ENCODE data around the gene QRFP. TPM values are rescaled to one million over a fixed set of nuclear protein-coding genes. Genes with fewer than 3 reads are reported as not detected.

Gene QRFP
- polyA plus RNA-seq, 1 donor from 2014 or later, result not detected

- no peak overlapping the region for H3K9ac ChIP-seq (ENCODE audit: low read length)
- H3K79me2 ChIP-seq (replicated peaks; ENCODE audit: insufficient read depth, low read length), result no peaks in the 10 kb centered on the region
Measured at GRCh38 chr9:130943221-130943620, 46.6 kb upstream of the QRFP start.

DNA sequence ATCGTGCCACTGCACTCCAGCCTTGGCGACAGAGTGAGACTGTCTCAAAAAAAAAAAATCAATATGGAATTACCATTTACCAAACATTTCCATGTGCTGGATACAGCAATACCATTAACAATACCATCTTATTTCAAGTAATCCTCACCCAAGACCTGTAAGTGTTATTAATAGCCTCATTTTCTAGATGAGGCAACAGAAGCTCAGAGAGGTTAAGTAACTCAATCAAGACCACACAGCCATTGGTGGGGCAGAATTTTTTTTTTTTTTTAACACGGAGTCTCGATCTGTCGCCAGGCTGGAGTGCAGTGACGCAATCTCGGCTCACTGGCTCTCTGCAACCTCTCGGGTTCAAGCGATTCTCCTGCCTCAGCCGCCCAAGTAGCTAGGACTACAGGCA, 46.1 kb upstream of the QRFP start:
- no peak overlapping the region for H3K9ac ChIP-seq (ENCODE audit: low read length)
- no peak overlapping the region for H3K4me3 ChIP-seq (ENCODE audit: low read length)
- no peak overlapping the region for H2AFZ ChIP-seq (ENCODE audit: low read depth, low read length)
- no peaks in the 10 kb centered on the region for H3F3A ChIP-seq (ENCODE audit: insufficient read depth, low read length, poor library complexity, severe bottlenecking)
- H3K27ac ChIP-seq (ENCODE audit: low read length), result no peak overlapping the region
- no peaks in the 10 kb centered on the region for H4K20me1 ChIP-seq (ENCODE audit: insufficient read depth)
- H3K9me3 ChIP-seq (ENCODE audit: low read length), result no peaks in the 10 kb centered on the region
- H3K27me3 ChIP-seq (ENCODE audit: insufficient read depth, low read depth, low read length), result peaks cover 41% of the 10 kb centered on the region
- no peak overlapping the region for H3K4me2 ChIP-seq (ENCODE audit: low read length)
- H3K79me2 ChIP-seq (replicated peaks; ENCODE audit: insufficient read depth, low read length), result no peaks in the 10 kb centered on the region
- no peaks in the 10 kb centered on the region for H3K9me2 ChIP-seq (ENCODE audit: insufficient read depth, low read length)
- no peaks in the 10 kb centered on the region for H3K36me3 ChIP-seq (ENCODE audit: insufficient read depth, low read length)
- TF ChIP-seq RAD21 (conservative IDR thresholded peaks at IDR 0.05) (no peak), EP300 (conservative IDR thresholded peaks at IDR 0.05; ENCODE audit: poor library complexity, severe bottlenecking) (no peak), EZH2 (IDR thresholded peaks at IDR 0.05; ENCODE audit: borderline replicate concordance, insufficient read depth, low read length, poor library complexity, severe bottlenecking) (no peak), POLR2AphosphoS5 (IDR thresholded peaks at IDR 0.05) (no peak), REST (IDR thresholded peaks at IDR 0.05; ENCODE audit: borderline replicate concordance) (no peak), CTCF (IDR thresholded peaks at IDR 0.05; ENCODE audit: poor library complexity, severe bottlenecking) (no peak)

More at GRCh38 chr9:130943221-130943620, 46.6 kb upstream of the QRFP start:
- Histone ChIP-seq H3F3A (ENCODE audit: insufficient read depth, low read length, poor library complexity, severe bottlenecking) (no peaks in the 10 kb centered on the region), H3K9me2 (ENCODE audit: insufficient read depth, low read length) (no peaks in the 10 kb centered on the region), H3K27me3 (ENCODE audit: insufficient read depth, low read depth, low read length) (peaks cover 36% of the 10 kb centered on the region), H3K27ac (ENCODE audit: low read length) (no peak overlapping the region), H4K20me1 (ENCODE audit: insufficient read depth) (no peaks in the 10 kb centered on the region), H2AFZ (ENCODE audit: low read depth, low read length) (no peak overlapping the region), H3K4me2 (ENCODE audit: low read length) (no peak overlapping the region), H3K4me3 (ENCODE audit: low read length) (no peak overlapping the region), H3K9me3 (ENCODE audit: low read length) (no peaks in the 10 kb centered on the region), H3K36me3 (ENCODE audit: insufficient read depth, low read length) (no peaks in the 10 kb centered on the region)
- TF ChIP-seq EP300 (conservative IDR thresholded peaks at IDR 0.05; ENCODE audit: poor library complexity, severe bottlenecking) (no peak), POLR2AphosphoS5 (IDR thresholded peaks at IDR 0.05) (no peak), RAD21 (conservative IDR thresholded peaks at IDR 0.05) (no peak), CTCF (IDR thresholded peaks at IDR 0.05; ENCODE audit: poor library complexity, severe bottlenecking) (no peak), EZH2 (IDR thresholded peaks at IDR 0.05; ENCODE audit: borderline replicate concordance, insufficient read depth, low read length, poor library complexity, severe bottlenecking) (no peak), SMC3 (conservative IDR thresholded peaks at IDR 0.05; ENCODE audit: poor library complexity) (no peak), TAF1 (IDR thresholded peaks at IDR 0.05; ENCODE audit: low read depth) (no peak), REST (IDR thresholded peaks at IDR 0.05; ENCODE audit: borderline replicate concordance) (no peak), MXI1 (conservative IDR thresholded peaks at IDR 0.05; ENCODE audit: poor library complexity, severe bottlenecking) (no peak)

Measured in neural cell (in vitro differentiated cells).